HG03432 (cell line): ENCODE data around the gene ZGLP1.

Experiments used
- ATAC-seq: cut with Tn5 transposase; IDR thresholded peaks from one replicate; pipeline ENCODE4 v1.9.1; 2021; ENCODE audit warnings: mild to moderate bottlenecking, moderate library complexity; ENCODE audit not compliant: unreplicated experiment

Gene ZGLP1

GRCh38 chr19:10328558-10329429 is 19.2 kb upstream of the ZGLP1 start:
- ATAC-seq = no peak

- ATAC-seq = no peak
Observed at GRCh38 chr19:10327793-10328192, 18.2 kb upstream of the ZGLP1 start.

- ATAC-seq = no peak
Observed at GRCh38 chr19:10325732-10326131, 16.1 kb upstream of the ZGLP1 start.

- ATAC-seq = no peak
Observed at GRCh38 chr19:10321874-10322835, 12.5 kb upstream of the ZGLP1 start.

DNA sequence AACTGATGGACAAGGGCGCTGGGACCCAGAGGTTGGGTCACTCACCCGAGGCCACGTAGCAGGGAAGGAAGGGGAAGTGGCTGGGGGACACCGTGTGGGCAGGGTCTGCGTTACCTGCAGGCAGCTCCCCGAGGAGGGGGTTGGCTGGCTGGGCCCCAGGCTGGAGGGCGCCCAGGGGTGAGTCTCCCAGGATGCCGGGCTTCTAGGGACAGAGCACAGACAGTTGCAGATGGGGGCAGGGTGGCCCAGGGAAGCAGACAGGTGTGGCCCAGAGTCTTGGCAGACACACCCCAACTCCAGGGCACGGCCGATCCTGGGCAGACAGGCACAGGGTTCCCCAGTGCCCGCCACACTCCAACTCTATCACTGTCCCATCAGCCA is 11.8 kb upstream of the ZGLP1 start:
- no peak for ATAC-seq

DNA sequence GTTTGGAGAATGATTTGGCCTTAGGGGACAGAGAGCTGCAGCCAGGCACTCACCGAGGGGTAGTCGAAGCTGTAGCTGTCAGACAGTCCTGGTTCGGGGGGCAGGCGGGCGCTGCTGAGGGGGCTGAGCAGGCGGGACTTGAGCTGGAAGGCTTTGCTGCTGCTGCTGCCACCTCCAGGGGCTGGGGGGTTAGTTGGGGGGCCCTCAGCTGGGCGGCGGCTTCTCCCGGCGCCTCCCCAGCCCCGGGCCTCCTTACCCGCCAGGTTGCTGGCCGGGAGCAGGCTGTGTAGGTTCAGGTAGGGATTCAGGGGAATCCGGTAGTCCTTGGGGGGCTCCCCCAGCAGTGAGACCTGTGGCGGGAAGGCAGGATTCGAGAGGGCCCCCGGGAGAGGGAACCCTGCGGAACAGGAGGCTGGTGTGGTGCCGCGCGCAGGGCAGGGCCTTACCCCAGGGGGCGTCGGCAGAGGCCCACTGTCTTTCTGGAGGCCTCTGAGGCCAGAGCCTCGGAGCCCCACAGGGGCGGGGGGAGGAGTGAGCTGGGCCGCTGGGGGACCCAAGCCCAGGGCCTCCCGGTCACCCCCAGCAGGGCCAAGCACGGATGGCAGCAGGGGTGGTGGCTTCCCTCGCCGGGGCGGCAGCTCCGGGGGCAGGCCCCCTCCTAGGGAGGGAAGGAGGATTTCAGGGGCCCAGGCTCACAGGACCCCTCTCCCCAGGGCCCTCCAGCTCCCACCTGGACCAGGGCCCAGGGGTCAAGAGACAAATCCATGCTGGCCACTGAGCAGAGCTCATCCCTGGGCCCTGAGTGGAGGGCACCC is 11.2 kb upstream of the ZGLP1 start:
- ATAC-seq = no peak

GRCh38 chr19:10318807-10319682 is 9.4 kb upstream of the ZGLP1 start:
- ATAC-seq = no peak

DNA sequence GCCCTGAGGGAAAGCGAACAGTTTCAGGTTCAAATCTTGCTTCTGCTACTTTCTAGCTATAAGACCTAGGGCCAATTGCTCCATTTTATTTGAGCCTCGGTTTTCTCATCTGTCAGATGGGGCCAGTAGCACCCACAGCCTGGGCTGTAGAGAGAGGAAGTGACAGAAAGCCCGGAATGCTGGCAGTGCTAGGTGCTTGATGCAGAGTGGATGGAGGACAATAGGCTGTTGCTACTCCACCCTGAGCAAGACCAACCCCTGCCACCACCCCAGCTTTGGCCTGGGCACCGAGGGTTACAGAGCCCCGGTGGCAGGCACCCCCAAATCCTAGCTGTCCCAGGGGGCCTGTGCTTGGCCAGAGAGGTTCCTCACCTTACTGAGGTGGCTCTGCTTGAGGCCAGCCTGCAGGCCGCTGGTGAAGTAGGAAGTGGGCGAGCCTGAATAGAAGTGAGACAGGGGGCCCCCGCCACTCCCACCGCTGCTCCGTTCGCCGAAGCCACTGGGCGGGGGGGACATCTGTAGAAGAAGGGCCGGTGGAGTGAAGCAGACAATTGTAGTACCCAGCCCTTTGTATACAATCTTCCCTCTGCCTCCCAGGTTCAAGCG is 8.3 kb upstream of the ZGLP1 start:
- no peak for ATAC-seq

DNA sequence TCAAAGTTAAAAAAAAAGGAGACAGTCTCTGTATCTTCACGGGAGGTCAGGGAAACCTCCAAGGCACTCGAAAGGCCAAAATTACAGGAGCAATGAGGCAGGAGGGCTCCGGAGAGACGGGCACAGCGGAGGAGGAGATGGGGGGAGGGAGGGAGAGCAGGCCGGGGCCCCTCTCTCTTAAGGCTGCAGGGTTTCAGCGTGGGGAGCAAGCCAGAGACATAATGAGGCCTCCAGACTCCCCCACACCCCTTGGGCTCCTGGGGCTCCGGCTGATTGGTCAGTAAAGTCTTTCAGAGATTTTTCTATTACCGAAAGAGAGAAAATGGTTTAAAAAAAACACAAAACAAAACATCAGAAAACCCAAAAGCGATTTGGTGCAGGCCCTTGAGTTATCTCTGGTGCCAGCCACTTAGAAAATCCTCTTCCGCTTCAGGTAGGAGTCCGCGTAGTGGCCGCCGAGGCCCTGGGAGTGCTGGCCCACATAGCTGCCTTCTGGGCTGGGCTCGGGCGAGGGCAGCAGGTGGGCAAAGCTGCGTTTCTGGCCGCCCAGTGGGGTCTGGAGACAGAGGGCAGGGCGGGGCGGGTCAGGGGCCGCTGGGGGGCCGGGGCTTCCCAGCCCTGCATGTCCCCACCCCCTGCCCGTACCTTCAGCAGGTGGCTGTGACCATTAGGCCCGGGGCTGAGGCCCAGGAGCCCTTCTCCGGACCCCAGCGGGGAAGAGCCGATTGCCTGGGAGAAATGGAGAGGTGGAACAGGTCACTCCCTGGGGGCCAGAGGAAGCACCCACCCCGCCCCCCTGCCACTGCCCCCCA is 7.6 kb upstream of the ZGLP1 start:
- ATAC-seq = no peak

GRCh38 chr19:10316229-10317044 is 6.8 kb upstream of the ZGLP1 start:
- ATAC-seq = no peak

DNA sequence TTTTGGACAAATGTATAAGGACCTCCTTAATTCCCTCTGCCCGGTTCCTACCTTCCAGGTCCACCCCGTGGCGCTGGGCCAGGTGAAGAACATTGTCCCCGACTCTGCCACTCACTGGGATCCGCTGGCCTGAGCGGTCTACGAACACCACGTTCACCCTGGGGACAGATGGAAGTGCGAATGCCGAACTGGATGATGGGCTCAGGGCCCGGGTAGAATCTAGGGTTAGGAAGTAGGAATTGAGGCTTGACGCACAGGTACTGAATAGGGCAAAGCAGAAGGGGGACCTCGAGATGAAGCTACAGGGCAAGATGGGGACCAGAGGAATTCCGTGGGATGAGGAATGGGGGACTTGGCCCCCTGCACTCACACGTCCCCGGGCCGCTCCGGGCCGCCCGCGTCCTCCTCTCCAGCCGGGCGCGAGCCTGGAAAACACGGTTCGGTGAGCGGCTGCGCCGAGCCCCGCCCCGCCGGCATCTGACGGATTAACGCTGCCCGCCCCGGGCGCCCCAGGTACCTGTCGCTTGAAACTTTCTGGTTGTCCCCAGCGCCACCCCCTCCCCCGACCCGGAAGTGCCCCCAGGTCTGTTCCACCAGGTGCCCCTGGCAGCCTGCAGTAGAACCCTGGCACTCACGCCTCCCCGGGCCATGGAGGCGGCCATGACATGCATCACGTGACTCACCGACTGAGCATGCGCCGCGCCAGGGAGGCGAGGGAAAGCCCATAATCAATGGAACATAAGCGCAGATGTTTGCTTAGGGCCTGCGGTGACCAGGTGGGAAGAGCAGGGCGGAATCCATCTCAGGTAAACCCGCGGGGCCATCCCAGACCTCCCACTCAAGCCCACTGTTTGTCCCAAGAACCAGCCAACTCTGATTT is 6.0 kb upstream of the ZGLP1 start, which contains the start of gene FDX2:
TSS of gene FDX2 (minus strand) at position 681 of the 880 bp plus-strand sequence. CDS start at position 662, 19 bp downstream.
- peak; percentile 61 for ATAC-seq

- no peak for ATAC-seq
Observed at GRCh38 chr19:10306327-10306726, 3.3 kb downstream of the ZGLP1 start.

GRCh38 chr19:10305139-10305806 is 4.3 kb downstream of the ZGLP1 start:
- no peak for ATAC-seq

DNA sequence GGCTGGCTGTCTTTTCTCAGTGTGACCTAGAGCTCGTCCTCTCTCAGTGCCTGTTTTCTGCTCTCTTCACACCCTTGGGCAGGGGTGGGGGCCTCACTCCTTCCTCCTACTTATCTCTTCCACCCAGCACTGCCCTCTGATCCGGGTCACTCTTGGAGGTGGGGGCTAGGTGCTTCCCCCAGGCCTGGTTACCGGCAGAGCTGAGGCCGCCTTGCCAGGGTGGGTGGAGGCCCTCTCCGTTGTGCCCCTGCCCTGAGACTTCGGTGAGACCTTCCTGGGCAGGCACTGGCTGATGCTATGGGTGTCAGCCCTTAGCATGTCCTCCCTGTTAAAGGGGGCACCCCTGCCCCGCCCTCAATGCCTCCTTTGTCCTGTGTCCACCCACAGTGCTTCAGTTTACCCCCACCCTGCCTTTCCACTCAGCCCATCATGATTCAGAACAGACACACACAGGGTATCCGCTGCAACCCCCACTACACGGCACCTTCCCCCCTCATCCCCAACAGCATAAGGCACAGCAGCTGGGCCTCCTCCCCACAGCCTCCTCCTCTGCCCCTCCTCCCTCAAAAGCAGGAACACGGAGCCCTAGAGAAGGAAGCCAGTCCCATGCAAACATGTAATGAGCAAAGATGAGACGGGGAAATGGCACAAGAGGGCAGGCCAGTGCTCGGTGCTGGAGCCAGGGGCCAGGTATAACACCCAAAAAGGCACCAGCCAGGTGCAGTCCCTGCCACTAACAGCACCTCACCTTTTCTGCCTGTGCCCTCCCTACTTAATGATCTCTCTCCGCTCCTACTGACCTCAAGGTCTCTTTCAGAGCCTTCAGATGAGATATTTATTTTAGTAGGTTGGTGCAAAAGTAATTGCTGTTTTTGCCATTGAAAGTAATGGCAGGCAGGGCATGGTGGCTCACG is 9.8 kb downstream of the ZGLP1 start:
- no peak for ATAC-seq
